HepG2 (cell line): Measurements from ENCODE around the gene BTBD1. TPM values are rescaled to one million over a fixed set of nuclear protein-coding genes. Genes with fewer than 3 reads are reported as not detected.

ENCODE experiments used
- ATAC-seq: fragments of 200-7000 bp; cut with Tn5 transposase; 3 replicates; pipeline ENCODE4 v1.9.1; 2020; ENCODE audit warnings: mild to moderate bottlenecking, moderate library complexity
- BruUV-seq: library from RNA; stranded (reverse); fragments of 400-500 nt; replicated peaks from 2 replicates; lab custom pipeline; 2021; lab: Mats Ljungman, UMichigan
- CTCF ChIA-PET: fragments of 300-600 bp; formaldehyde crosslinking; extraction: SDS; loops from one replicate; lab custom pipeline; 2021; ENCODE audit warnings: low total read pairs, inconsistent platforms, low intra/inter-chr PET ratio; lab: Yijun Ruan, JAX
- POLR2A ChIA-PET: fragments of 350-600 bp; sonication (Branson Sonifier 250); formaldehyde crosslinking; loops from one replicate; lab custom pipeline; 2020; ENCODE audit warnings: antibody characterized with exemption, inconsistent platforms; lab: Yijun Ruan, JAX
- DNase-seq: peaks from one replicate; pipeline ENCODE4 v3.0.0-alpha.2; 2015; ENCODE audit warnings: low spot score
- FAIRE-seq: peaks from 3 replicates; lab custom pipeline; 2011; peaks lifted over from hg19 to GRCh38; lab: Jason Lieb, UNC
- H2AFZ ChIP-seq: one replicate; pipeline ENCODE4 v1.6.1; 2011; ENCODE audit warnings: low read length, inconsistent platforms
- H3K27ac ChIP-seq: fragments of 300-600 bp; 3 replicates; pipeline ENCODE4 v1.8.0; 2011; ENCODE audit warnings: mixed run types, mild to moderate bottlenecking, mixed read lengths, low read length, inconsistent platforms; ENCODE audit not compliant: insufficient read depth; ENCODE audit errors: extremely low read length
- H3K27me3 ChIP-seq, 2 experiments: fragments of 200-600 bp in 1 of 2; 2 replicates in 1 of 2; 3 replicates in 1 of 2; pipeline versions ENCODE4 v1.6.0 to v1.8.0; 2011; ENCODE audit warnings: low read length in 2 of 2, mild to moderate bottlenecking in 2 of 2, moderate library complexity in 2 of 2, inconsistent platforms in 1 of 2; ENCODE audit not compliant: insufficient read depth in 2 of 2, control insufficient read depth in 1 of 2
- H3K36me3 ChIP-seq, 2 experiments: fragments of 200-600 bp in 1 of 2; replicated peaks in 1 of 2; 2 replicates in 1 of 2; 3 replicates in 1 of 2; pipeline versions ENCODE4 v1.5.1 to v1.8.0; 2011; ENCODE audit warnings: low read length in 2 of 2, inconsistent platforms in 1 of 2; ENCODE audit not compliant: insufficient read depth in 2 of 2, control insufficient read depth in 1 of 2
- H3K4me1 ChIP-seq: 2 replicates; pipeline ENCODE4 v1.5.1; 2012; ENCODE audit warnings: low read length, inconsistent platforms; ENCODE audit not compliant: insufficient read depth
- H3K4me2 ChIP-seq: 2 replicates; pipeline ENCODE4 v1.6.0; 2011; ENCODE audit warnings: low read depth, low read length, inconsistent platforms
- H3K4me3 ChIP-seq, 3 experiments: fragments of 200-600 bp in 1 of 3; sonication (generic), shearing (Covaris generic) in 1 of 3; replicated peaks in 1 of 3; 2 replicates each; pipeline ENCODE4 v1.5.1; 2011 to 2016; ENCODE audit warnings: low read length in 3 of 3, inconsistent platforms in 2 of 3, low read depth in 2 of 3, mild to moderate bottlenecking in 2 of 3, control low read depth in 1 of 3, mixed read lengths in 1 of 3; ENCODE audit not compliant: insufficient read depth in 1 of 3
- H3K79me2 ChIP-seq: one replicate; pipeline ENCODE4 v1.6.1; 2011; ENCODE audit warnings: low read length, inconsistent platforms; ENCODE audit not compliant: insufficient read depth
- H3K9ac ChIP-seq: 2 replicates; pipeline ENCODE4 v1.6.0; 2011; ENCODE audit warnings: mild to moderate bottlenecking, low read depth, low read length, inconsistent platforms; ENCODE audit not compliant: insufficient read depth
- H3K9me3 ChIP-seq: 2 replicates; pipeline ENCODE4 v1.5.1; 2012; ENCODE audit warnings: mild to moderate bottlenecking, low read length
- H4K20me1 ChIP-seq: 2 replicates; pipeline ENCODE4 v1.6.0; 2011; ENCODE audit warnings: inconsistent platforms, mild to moderate bottlenecking, low read length, moderate library complexity; ENCODE audit not compliant: insufficient read depth
- CSRNP2 ChIP-seq: sonication (generic); formaldehyde crosslinking; conservative IDR thresholded peaks from 2 replicates; pipeline ENCODE4 v1.8.0; 2022; ENCODE audit warnings: low read depth, missing genetic modification reagents
- ELF3 ChIP-seq: IDR thresholded peaks from 2 replicates; pipeline ENCODE4 v1.6.1; 2016; ENCODE audit warnings: missing genetic modification reagents, missing compliant biosample characterization
- ETV6 ChIP-seq: sonication (generic); formaldehyde crosslinking; conservative IDR thresholded peaks from 2 replicates; pipeline ENCODE4 v1.4.0; 2020; ENCODE audit warnings: missing genetic modification reagents
- GATA4 ChIP-seq: sonication (generic); IDR thresholded peaks from 2 replicates; pipeline ENCODE4 v1.6.1; 2016; ENCODE audit warnings: antibody characterized with exemption, low read depth, borderline replicate concordance
- PAWR ChIP-seq: sonication (generic); formaldehyde crosslinking; IDR thresholded peaks from 2 replicates; pipeline ENCODE4 v1.4.0; 2020; ENCODE audit warnings: missing genetic modification reagents, mild to moderate bottlenecking, borderline replicate concordance
- THAP7 ChIP-seq: sonication (generic); formaldehyde crosslinking; IDR thresholded peaks from 2 replicates; pipeline ENCODE4 v1.8.1; 2023; ENCODE audit warnings: mild to moderate bottlenecking, missing genetic modification reagents
- THAP9 ChIP-seq: sonication (generic); formaldehyde crosslinking; IDR thresholded peaks from 2 replicates; pipeline ENCODE4; 2020; ENCODE audit warnings: missing genetic modification reagents, mild to moderate bottlenecking, borderline replicate concordance
- YEATS4 ChIP-seq: sonication (generic); formaldehyde crosslinking; IDR thresholded peaks from 2 replicates; pipeline ENCODE4 v1.4.0; 2020; ENCODE audit warnings: missing genetic modification reagents, borderline replicate concordance
- ZNF142 ChIP-seq: sonication (generic); formaldehyde crosslinking; IDR thresholded peaks from 2 replicates; pipeline ENCODE4 v1.4.0; 2020; ENCODE audit warnings: missing genetic modification reagents
- ZNF709 ChIP-seq: sonication (generic); formaldehyde crosslinking; IDR thresholded peaks from 2 replicates; pipeline ENCODE4 v1.5.0; 2020; ENCODE audit warnings: mild to moderate bottlenecking, missing genetic modification reagents
- WGBS: methylation state at CpG from one replicate; pipeline ENCODE4 v1.1.6; 2017; ENCODE audit warnings: low lambda C conversion rate; 5-methylcytosine and 5-hydroxymethylcytosine counted together
- in situ Hi-C: cut with HindIII; loops from 2 replicates; pipeline ENCODE4 v1.10.0; 2017; ENCODE audit warnings: low pct_unique_long_range_greater_than_20kb; ENCODE audit not compliant: extremely low pct_ligation_motif_present
- intact Hi-C: fragments of 100-400 bp; cut with micrococcal nuclease; formaldehyde crosslinking; loops from one replicate; pipeline ENCODE4 v1.10.0; 2022; ENCODE audit not compliant: unreplicated experiment
- polyA plus RNA-seq, 8 experiments: library from polyadenylated mRNA; depleted of rRNA in 3 of 8; stranded (reverse) in 7 of 8; unstranded in 1 of 8; fragments of >200 nt; fragmentation: Illumina TruSeq in 4 of 8; extraction: Trizol in 4 of 8; gene quantifications; 2 replicates each; pipeline versions ENCODE4 v1.2.1 to v1.2.3, GENCODE V29; 2011 to 2016; ENCODE audit warnings: low read depth in 4 of 8, missing spikeins in 1 of 8, mixed read lengths in 1 of 8; ENCODE audit not compliant: insufficient read depth in 1 of 8
- total RNA-seq, 5 experiments: library from RNA; depleted of rRNA; stranded (reverse); fragments of >200 nt; fragmentation: Illumina TruSeq; extraction: Trizol; gene quantifications; 2 replicates each; pipeline ENCODE4 v1.2.3, GENCODE V29; 2016; ENCODE audit warnings: low read depth in 1 of 5

BTBD1 gene
- total and polyA plus RNA-seq, 2 of the 13 experiments (the other 11 are each of a cell fraction or from before 2014, with no cell fraction given), result 32.1 to 53.9 TPM

- TF ChIP-seq ZNF142 (CRISPR knock-in tag) (no peak), ZNF709 (CRISPR knock-in tag) (no peak), ELF3 (CRISPR knock-in tag) (no peak), ETV6 (CRISPR knock-in tag) (no peak), PAWR (CRISPR knock-in tag) (no peak), GATA4 (no peak), CSRNP2 (no peak), THAP9 (CRISPR knock-in tag) (no peak), THAP7 (CRISPR knock-in tag) (no peak), YEATS4 (no peak)
- TF ChIP-seq, all 625 proteins: peak for 0
- WGBS, result 61% methylated on average over 7 of the region's 7 CpGs
- POLR2A ChIA-PET, result no interaction called here
- FAIRE-seq (no peak), ATAC-seq (no peak), DNase-seq (no peak)
- BruUV-seq, result no TSS peak
- Histone ChIP-seq H3K79me2 (no peaks in the 10 kb centered on the region), H3K9me3 (no peaks in the 10 kb centered on the region), H3K36me3 (no peaks in the 10 kb centered on the region), H3K4me3 (no peak overlapping the region), H4K20me1 (no peaks in the 10 kb centered on the region), H3K4me2 (no peak overlapping the region), H3K27me3 (no peaks in the 10 kb centered on the region), H3K4me1 (peaks cover 15% of the 10 kb centered on the region), H3K27ac (no peak overlapping the region), H2AFZ (no peak overlapping the region), H3K9ac (no peak overlapping the region)
- intact Hi-C loops (no loop called here), in situ Hi-C loops (no loop called here)
- CTCF ChIA-PET, result no interaction called here
These were observed 97.7 kb downstream of the BTBD1 start for GRCh38 chr15:82969353-82969752.
